Gastroesophageal sphincter (tissue), 4 donors: ENCODE measurements around the gene UCN3. TPM values are rescaled to one million over a fixed set of nuclear protein-coding genes. Genes with fewer than 3 reads are reported as not detected.
"Not testable (repeated sequence)": the region's sequence is repeated elsewhere in the genome, so short reads cannot be mapped to it uniquely, and the experiment has no call there.

Source experiments
- ATAC-seq: fragments of 150-250 bp; one replicate; pipeline ENCODE4 v1.9.1; 2016; ENCODE audit warnings: mild to moderate bottlenecking, moderate library complexity
- H3K27ac ChIP-seq, 4 donors: fragments of 200-600 bp; sonication (generic) in 3 of 4; 1 replicate in 3 of 4; 2 replicates in 1 of 4; pipeline ENCODE4 v1.5.1; 2016 to 2019
- H3K27me3 ChIP-seq: fragments of 200-600 bp; sonication (generic); one replicate; pipeline ENCODE4 v1.5.1; 2019
- H3K36me3 ChIP-seq, 2 donors: fragments of 200-600 bp; sonication (generic); one replicate each; pipeline ENCODE4 v1.5.1; 2019; ENCODE audit warnings: control low read depth in 1 of 2
- H3K4me1 ChIP-seq, 3 donors: fragments of 200-600 bp; sonication (generic); 1 replicate in 2 of 3; 2 replicates in 1 of 3; pipeline ENCODE4 v1.5.1; 2016 to 2019; ENCODE audit warnings: control low read depth in 2 of 3
- H3K4me3 ChIP-seq, 2 donors: fragments of 200-600 bp; sonication (generic); one replicate each; pipeline ENCODE4 v1.5.1; 2019; ENCODE audit warnings: mild to moderate bottlenecking in 1 of 2, moderate library complexity in 1 of 2
- H3K9me3 ChIP-seq, 3 donors: fragments of 200-600 bp; sonication (generic); one replicate each; pipeline ENCODE4 v1.5.1; 2017 to 2019; ENCODE audit warnings: control low read depth in 2 of 3
- CTCF ChIP-seq, 4 experiments: fragments of 200-600 bp in 2 of 4; fragments of 450-650 bp in 2 of 4; sonication (generic) in 1 of 4; IDR thresholded peaks; one replicate each; pipeline ENCODE4 v1.5.1; 2017 to 2019; ENCODE audit warnings: antibody characterized with exemption in 4 of 4, mild to moderate bottlenecking in 2 of 4, moderate library complexity in 2 of 4
- EP300 ChIP-seq: sonication (generic); formaldehyde crosslinking; IDR thresholded peaks from one replicate; pipeline ENCODE4 v1.6.1; 2017; ENCODE audit warnings: antibody characterized with exemption, mild to moderate bottlenecking
- POLR2A ChIP-seq, 2 donors: fragments of 450-650 bp; IDR thresholded peaks; one replicate each; pipeline ENCODE4 v1.6.1; 2017; ENCODE audit warnings: antibody characterized with exemption in 2 of 2, mild to moderate bottlenecking in 2 of 2, moderate library complexity in 1 of 2
- POLR2AphosphoS5 ChIP-seq: sonication (generic); formaldehyde crosslinking; IDR thresholded peaks from one replicate; pipeline ENCODE4 v1.6.1; 2017; ENCODE audit warnings: antibody characterized with exemption
- WGBS, 2 donors: methylation state at CpG; one replicate each; pipeline ENCODE4 v1.1.5; 2018; ENCODE audit warnings: low coverage in 1 of 2; 5-methylcytosine and 5-hydroxymethylcytosine counted together
- total RNA-seq, 4 donors: library from RNA; depleted of rRNA; stranded (reverse); fragments of >200 nt; gene quantifications; one replicate each; pipeline ENCODE4 v1.1.0, GENCODE V29; 2016

UCN3 gene
- total RNA-seq, 4 donors from 2014 or later = not detected

GRCh38 chr10:5400468-5401240 lies 35.9 kb downstream of the UCN3 start:
- TF ChIP-seq CTCF (IDR thresholded peaks at IDR 0.05) (no peak), EP300 (no peak), POLR2AphosphoS5 (peak; percentile 92)
- Histone ChIP-seq H3K27ac (no peak overlapping the region), H3K27me3 (no peaks in the 10 kb centered on the region), H3K4me3 (no peak overlapping the region), H3K36me3 (no peaks in the 10 kb centered on the region), H3K9me3 (no peaks in the 10 kb centered on the region), H3K4me1 (peaks cover 0 to 7% (median 0%) of the 10 kb centered on the region in 3 donors)
- ATAC-seq = no peak
- 52 to 63% methylated on average over 7 to 8 of the region's 9 CpGs for WGBS, 2 donors

GRCh38 chr10:5402798-5403197 lies 38.0 kb downstream of the UCN3 start:
- H3K36me3 ChIP-seq = no peaks in the 10 kb centered on the region
- H3K4me1 ChIP-seq = no peaks in the 10 kb centered on the region
- H3K4me3 ChIP-seq = no peak overlapping the region
- no peaks in the 10 kb centered on the region for H3K27me3 ChIP-seq
- H3K9me3 ChIP-seq = no peaks in the 10 kb centered on the region
- H3K27ac ChIP-seq = peak overlapping the region in 1 of 4 donors; percentile 41
- no peak for ATAC-seq
- TF ChIP-seq CTCF (IDR thresholded peaks at IDR 0.05) = no peak
- TF ChIP-seq POLR2A (IDR thresholded peaks at IDR 0.05) = no peak
- no peak for TF ChIP-seq EP300
- no peak for TF ChIP-seq POLR2AphosphoS5
- 76 to 80% methylated on average over 2 to 3 of the region's 3 CpGs for WGBS, 2 donors

- no peaks in the 10 kb centered on the region for H3K4me1 ChIP-seq
- no peaks in the 10 kb centered on the region for H3K27me3 ChIP-seq
- TF ChIP-seq EP300 = no peak
- TF ChIP-seq POLR2A (IDR thresholded peaks at IDR 0.05) = no peak
- TF ChIP-seq CTCF (IDR thresholded peaks at IDR 0.05) = no peak
- TF ChIP-seq POLR2AphosphoS5 = no peak
- no peaks in the 10 kb centered on the region for H3K36me3 ChIP-seq
- H3K9me3 ChIP-seq = no peaks in the 10 kb centered on the region
- 71 to 72% methylated on average over 5 to 8 of the region's 8 CpGs for WGBS, 2 donors
- peak within 1 kb of the TSS in 2 of 4 donors; percentile 23 to 24 for H3K27ac ChIP-seq
- no peak for ATAC-seq
- no peak within 1 kb of the TSS for H3K4me3 ChIP-seq
Observed at GRCh38 chr10:5404208-5405041, 39.7 kb downstream of the UCN3 start, which contains the start of gene TUBAL3. TUBAL3 (minus strand) TSS chr10:5404828; CDS start chr10:5404792, 36 bp downstream.

GRCh38 chr10:5406918-5407317 lies 42.2 kb downstream of the UCN3 start:
- TF ChIP-seq POLR2A (IDR thresholded peaks at IDR 0.05) = no peak
- no peak for TF ChIP-seq POLR2AphosphoS5
- no peak for TF ChIP-seq CTCF (IDR thresholded peaks at IDR 0.05)
- no peak for TF ChIP-seq EP300
- Histone ChIP-seq H3K27me3 (no peaks in the 10 kb centered on the region), H3K4me3 (no peak overlapping the region), H3K4me1 (peaks cover 0 to 2% (median 0%) of the 10 kb centered on the region in 3 donors), H3K9me3 (no peaks in the 10 kb centered on the region), H3K27ac (no peak overlapping the region), H3K36me3 (no peaks in the 10 kb centered on the region)
- 47 to 62% methylated on average over 1 of the region's 1 CpG for WGBS, 2 donors
- ATAC-seq = no peak

- H3K4me1 ChIP-seq = peaks cover 0 to 13% (median 0%) of the 10 kb centered on the region in 3 donors
- not testable (repeated sequence) for H3K9me3 ChIP-seq, H3K27me3 ChIP-seq, ATAC-seq, H3K27ac ChIP-seq, H3K36me3 ChIP-seq, H3K4me3 ChIP-seq
Observed at GRCh38 chr10:5410787-5411186, 46.0 kb downstream of the UCN3 start.
